GM12878 (cell line): ENCODE measurements around the gene FAM187B.

Experiments
- ATF7 ChIP-seq: fragments of 450-650 bp; IDR thresholded peaks from 2 replicates; pipeline ENCODE4 v1.6.1; 2016; ENCODE audit warnings: low read depth, mild to moderate bottlenecking
- CBX5 ChIP-seq: sonication (generic); IDR thresholded peaks from 2 replicates; pipeline ENCODE4 v1.6.1; 2016; ENCODE audit warnings: low read depth, moderate library complexity, mild to moderate bottlenecking, inconsistent platforms
- CTCF ChIP-seq, 3 experiments: IDR thresholded peaks in 2 of 3; conservative IDR thresholded peaks in 1 of 3; 2 replicates each; pipeline ENCODE4 v1.5.1; 2011; ENCODE audit warnings: low read depth in 3 of 3, low read length in 3 of 3, mild to moderate bottlenecking in 3 of 3, control low read depth in 2 of 3, moderate library complexity in 2 of 3, inconsistent platforms in 1 of 3, mixed read lengths in 1 of 3; ENCODE audit not compliant: control insufficient read depth in 2 of 3, insufficient read depth in 1 of 3; ENCODE audit errors: extremely low read depth in 1 of 3

GRCh38 chr19:35214766-35215422 is 13.6 kb downstream of the FAM187B start:
- TF ChIP-seq CBX5 (no peak), CTCF (IDR thresholded peaks at IDR 0.05 in 2 of 3, conservative IDR thresholded peaks at IDR 0.05 in 1 of 3; ENCODE audit: control insufficient read depth in 2 of 3, extremely low read depth in 1 of 3, insufficient read depth in 1 of 3, low read depth in 3 of 3, low read length in 3 of 3) (no peak), ATF7 (no peak)
